Osteocyte (in vitro differentiated cells): ENCODE data around the gene LIMCH1. TPM values are rescaled to one million over a fixed set of nuclear protein-coding genes. Genes with fewer than 3 reads are reported as not detected.

ENCODE experiments used
- DNase-seq: peaks from one replicate; pipeline ENCODE4 v3.0.0; 2021; ENCODE audit warnings: mixed read lengths; ENCODE audit not compliant: unreplicated experiment; ENCODE audit errors: extremely low spot score
- H3K27ac Mint-ChIP-seq: one replicate; pipeline ENCODE4 v1.8.0; 2021; ENCODE audit warnings: mild to moderate bottlenecking, mixed read lengths; ENCODE audit not compliant: unreplicated experiment
- H3K27me3 Mint-ChIP-seq: one replicate; pipeline ENCODE4 v1.8.0; 2021; ENCODE audit warnings: mixed read lengths; ENCODE audit not compliant: unreplicated experiment
- H3K36me3 Mint-ChIP-seq: one replicate; pipeline ENCODE4 v1.8.0; 2021; ENCODE audit warnings: mixed read lengths; ENCODE audit not compliant: unreplicated experiment
- H3K4me1 Mint-ChIP-seq: one replicate; pipeline ENCODE4 v1.8.0; 2021; ENCODE audit warnings: mixed read lengths; ENCODE audit not compliant: unreplicated experiment
- H3K4me3 Mint-ChIP-seq: one replicate; pipeline ENCODE4 v1.8.0; 2021; ENCODE audit warnings: mild to moderate bottlenecking, moderate library complexity, mixed read lengths; ENCODE audit not compliant: unreplicated experiment
- H3K9me3 Mint-ChIP-seq: one replicate; pipeline ENCODE4 v1.8.0; 2021; ENCODE audit warnings: mixed read lengths; ENCODE audit not compliant: unreplicated experiment
- total RNA-seq: library from RNA; stranded (reverse); gene quantifications from 2 replicates; pipeline ENCODE4 v1.2.1, GENCODE V29; 2021
- TF ChIP-seq, protein P1 (sequence below): fragments of 200-600 bp; sonication (generic); IDR thresholded peaks from 2 replicates; pipeline ENCODE4 v1.5.0; 2021; ENCODE audit warnings: antibody characterized with exemption, mild to moderate bottlenecking, moderate library complexity

LIMCH1 gene
- total RNA-seq, 1 donor from 2014 or later: 0.43 TPM

DNA sequence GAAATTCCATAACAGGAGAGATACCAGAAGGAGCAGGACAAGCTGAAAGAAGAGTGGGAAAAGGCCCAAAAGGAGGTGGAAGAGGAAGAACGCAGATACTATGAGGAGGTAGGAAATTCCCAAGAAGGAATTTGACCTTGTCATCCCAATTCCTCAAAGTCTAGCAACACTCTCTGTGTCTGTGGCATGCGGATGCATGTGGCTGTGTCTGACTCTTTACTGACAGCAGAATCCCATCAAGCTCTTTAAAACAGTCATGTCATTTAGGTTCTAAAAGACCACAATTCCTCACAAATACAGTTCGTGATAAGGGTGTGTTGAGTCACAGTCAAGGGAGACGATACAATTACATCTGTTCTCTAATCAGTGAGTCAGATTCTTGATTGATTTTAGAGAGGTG lies 142.0 kb downstream of the LIMCH1 start:
- DNase-seq: no peak
- no peaks in the 10 kb centered on the region for H3K36me3 Mint-ChIP-seq
- TF ChIP-seq, protein P1, sequence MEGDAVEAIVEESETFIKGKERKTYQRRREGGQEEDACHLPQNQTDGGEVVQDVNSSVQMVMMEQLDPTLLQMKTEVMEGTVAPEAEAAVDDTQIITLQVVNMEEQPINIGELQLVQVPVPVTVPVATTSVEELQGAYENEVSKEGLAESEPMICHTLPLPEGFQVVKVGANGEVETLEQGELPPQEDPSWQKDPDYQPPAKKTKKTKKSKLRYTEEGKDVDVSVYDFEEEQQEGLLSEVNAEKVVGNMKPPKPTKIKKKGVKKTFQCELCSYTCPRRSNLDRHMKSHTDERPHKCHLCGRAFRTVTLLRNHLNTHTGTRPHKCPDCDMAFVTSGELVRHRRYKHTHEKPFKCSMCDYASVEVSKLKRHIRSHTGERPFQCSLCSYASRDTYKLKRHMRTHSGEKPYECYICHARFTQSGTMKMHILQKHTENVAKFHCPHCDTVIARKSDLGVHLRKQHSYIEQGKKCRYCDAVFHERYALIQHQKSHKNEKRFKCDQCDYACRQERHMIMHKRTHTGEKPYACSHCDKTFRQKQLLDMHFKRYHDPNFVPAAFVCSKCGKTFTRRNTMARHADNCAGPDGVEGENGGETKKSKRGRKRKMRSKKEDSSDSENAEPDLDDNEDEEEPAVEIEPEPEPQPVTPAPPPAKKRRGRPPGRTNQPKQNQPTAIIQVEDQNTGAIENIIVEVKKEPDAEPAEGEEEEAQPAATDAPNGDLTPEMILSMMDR: no peak
- H3K4me1 Mint-ChIP-seq: no peaks in the 10 kb centered on the region
- no peak overlapping the region for H3K27ac Mint-ChIP-seq
- no peaks in the 10 kb centered on the region for H3K9me3 Mint-ChIP-seq
- no peak overlapping the region for H3K4me3 Mint-ChIP-seq
- peaks cover 29% of the 10 kb centered on the region for H3K27me3 Mint-ChIP-seq

DNA sequence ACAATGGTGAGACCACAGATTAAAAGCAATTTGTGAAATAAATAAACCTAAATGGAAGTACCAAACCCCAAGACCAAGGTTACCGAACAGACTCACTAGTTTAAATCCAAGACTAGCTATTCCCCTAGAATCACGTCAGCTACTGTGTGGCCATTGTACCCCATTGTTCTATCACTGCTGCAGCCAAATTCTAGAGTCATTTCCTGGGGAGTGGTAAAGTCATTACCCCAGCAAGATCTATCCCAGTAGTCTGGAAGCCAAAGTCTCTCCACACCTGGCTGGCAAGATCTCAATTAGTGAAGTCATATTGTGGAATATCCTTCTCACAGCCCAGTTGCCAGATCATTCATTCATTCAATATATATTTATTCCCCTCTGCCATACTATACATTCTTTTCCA lies 143.1 kb downstream of the LIMCH1 start:
- TF ChIP-seq, protein P1: no peak
- Mint-ChIP-seq H3K9me3 (no peaks in the 10 kb centered on the region), H3K36me3 (no peaks in the 10 kb centered on the region)

DNA sequence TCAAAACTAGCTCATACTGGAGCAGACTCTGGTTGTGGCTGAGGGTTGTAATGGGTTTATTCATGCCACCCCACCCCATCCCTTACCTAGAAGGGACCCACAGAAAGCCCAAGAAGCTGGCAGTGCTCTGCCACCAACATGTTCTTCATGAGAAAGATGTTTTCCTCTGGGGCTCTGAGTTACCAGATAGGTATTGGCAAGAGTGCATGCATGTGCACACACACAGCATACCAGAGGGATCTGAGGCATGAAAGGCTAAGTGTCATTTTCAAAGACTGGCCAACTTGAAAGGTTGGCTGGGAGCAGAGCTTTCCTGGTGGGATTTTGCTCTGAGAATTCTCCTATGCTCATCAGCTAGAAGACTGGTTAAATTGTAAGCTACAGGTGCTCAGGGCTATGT lies 145.4 kb downstream of the LIMCH1 start:
- H3K27ac Mint-ChIP-seq: no peak overlapping the region
- H3K4me1 Mint-ChIP-seq: no peaks in the 10 kb centered on the region
- no peaks in the 10 kb centered on the region for H3K36me3 Mint-ChIP-seq
- H3K4me3 Mint-ChIP-seq: no peak overlapping the region
- no peaks in the 10 kb centered on the region for H3K9me3 Mint-ChIP-seq
- peaks cover 54% of the 10 kb centered on the region for H3K27me3 Mint-ChIP-seq
- TF ChIP-seq, protein P1: no peak
- no peak for DNase-seq

More for the DNA sequence above, 143.1 kb downstream of the LIMCH1 start:
- no peaks in the 10 kb centered on the region for H3K4me1 Mint-ChIP-seq
- H3K27ac Mint-ChIP-seq: no peak overlapping the region
- no peak overlapping the region for H3K4me3 Mint-ChIP-seq
- DNase-seq: no peak
- H3K27me3 Mint-ChIP-seq: peaks cover 36% of the 10 kb centered on the region

DNA sequence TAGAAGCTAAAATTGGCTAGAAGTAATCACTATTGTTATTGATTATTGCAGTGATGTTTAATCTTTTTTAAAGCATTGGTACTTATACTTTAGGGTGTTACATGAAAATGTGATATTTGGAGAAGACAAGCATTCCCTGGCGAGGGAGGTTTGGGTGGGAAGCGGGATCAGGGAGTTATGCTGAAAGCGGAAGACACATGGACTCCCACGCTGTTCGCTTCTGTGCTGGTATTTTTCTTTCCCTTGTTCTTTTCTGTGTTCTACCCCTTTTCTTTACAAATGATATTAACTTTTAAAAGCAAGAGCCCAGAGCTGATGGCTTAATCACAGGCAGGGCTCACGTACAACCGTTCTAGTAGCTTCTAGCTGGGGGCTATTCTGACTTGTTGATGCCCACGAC lies 148.9 kb downstream of the LIMCH1 start:
- Mint-ChIP-seq H3K27ac (no peak overlapping the region), H3K27me3 (peaks cover 49% of the 10 kb centered on the region), H3K9me3 (no peaks in the 10 kb centered on the region), H3K36me3 (no peaks in the 10 kb centered on the region), H3K4me3 (no peak overlapping the region), H3K4me1 (no peaks in the 10 kb centered on the region)
- DNase-seq: no peak
- TF ChIP-seq, protein P1: no peak

DNA sequence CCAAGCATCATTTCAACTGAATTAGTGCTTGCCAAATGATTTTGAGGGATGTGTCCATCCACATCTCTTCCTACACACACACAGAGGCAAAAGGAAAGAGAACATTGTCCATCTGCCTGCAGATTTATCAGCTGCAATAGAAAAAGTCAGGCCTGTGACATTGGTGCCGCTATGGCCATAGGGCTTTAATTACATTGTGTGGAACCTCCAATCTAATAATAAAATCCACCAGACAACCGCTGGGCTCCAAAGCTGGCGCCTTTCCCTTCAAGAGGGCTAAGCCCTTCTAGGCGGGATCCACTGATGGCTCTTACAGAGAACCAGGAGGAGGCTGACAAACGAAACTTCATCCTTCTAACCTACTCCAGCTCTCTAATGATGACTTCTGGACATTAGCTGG lies 150.0 kb downstream of the LIMCH1 start:
- Mint-ChIP-seq H3K27me3 (peaks cover 59% of the 10 kb centered on the region), H3K9me3 (no peaks in the 10 kb centered on the region), H3K4me1 (peaks cover 3% of the 10 kb centered on the region), H3K36me3 (no peaks in the 10 kb centered on the region), H3K4me3 (no peak overlapping the region), H3K27ac (no peak overlapping the region)
- DNase-seq: no peak
- TF ChIP-seq, protein P1: no peak
